Loucy (cell line): ENCODE results near the gene SCD5.

ENCODE experiments used
- EZH2phosphoT487 ChIP-seq: fragments of 200-600 bp; IDR thresholded peaks from 2 replicates; pipeline ENCODE4 v1.6.1; 2018; ENCODE audit warnings: antibody characterized with exemption, mild to moderate bottlenecking, moderate library complexity, borderline replicate concordance
- TF ChIP-seq, protein P1 (sequence below): fragments of 200-600 bp; sonication (generic); conservative IDR thresholded peaks from 2 replicates; pipeline ENCODE4 v1.5.1; 2014; ENCODE audit warnings: mild to moderate bottlenecking, antibody characterized with exemption, low read length

DNA sequence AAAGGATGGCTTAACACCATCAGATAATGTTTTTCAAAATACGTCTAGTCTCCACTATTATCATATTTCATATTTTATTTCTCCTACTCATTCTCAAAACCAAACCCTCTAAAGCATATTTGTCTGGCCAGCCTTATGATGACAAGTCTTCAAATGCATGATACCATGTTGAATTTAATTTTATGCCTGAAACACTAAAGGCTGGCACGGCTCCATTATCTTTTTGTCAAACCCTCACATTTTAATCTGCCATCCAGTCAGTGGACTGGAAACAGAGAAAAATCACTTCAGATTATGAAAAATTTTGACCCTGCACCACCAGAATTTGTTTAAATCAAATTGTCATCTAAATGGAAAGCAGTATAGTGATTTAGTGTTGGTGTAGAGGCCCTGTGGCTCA lies 42.9 kb downstream of the SCD5 start:
- TF ChIP-seq, protein P1, sequence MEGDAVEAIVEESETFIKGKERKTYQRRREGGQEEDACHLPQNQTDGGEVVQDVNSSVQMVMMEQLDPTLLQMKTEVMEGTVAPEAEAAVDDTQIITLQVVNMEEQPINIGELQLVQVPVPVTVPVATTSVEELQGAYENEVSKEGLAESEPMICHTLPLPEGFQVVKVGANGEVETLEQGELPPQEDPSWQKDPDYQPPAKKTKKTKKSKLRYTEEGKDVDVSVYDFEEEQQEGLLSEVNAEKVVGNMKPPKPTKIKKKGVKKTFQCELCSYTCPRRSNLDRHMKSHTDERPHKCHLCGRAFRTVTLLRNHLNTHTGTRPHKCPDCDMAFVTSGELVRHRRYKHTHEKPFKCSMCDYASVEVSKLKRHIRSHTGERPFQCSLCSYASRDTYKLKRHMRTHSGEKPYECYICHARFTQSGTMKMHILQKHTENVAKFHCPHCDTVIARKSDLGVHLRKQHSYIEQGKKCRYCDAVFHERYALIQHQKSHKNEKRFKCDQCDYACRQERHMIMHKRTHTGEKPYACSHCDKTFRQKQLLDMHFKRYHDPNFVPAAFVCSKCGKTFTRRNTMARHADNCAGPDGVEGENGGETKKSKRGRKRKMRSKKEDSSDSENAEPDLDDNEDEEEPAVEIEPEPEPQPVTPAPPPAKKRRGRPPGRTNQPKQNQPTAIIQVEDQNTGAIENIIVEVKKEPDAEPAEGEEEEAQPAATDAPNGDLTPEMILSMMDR: no peak
- no peak for TF ChIP-seq EZH2phosphoT487
